HFF-Myc (cell line): ENCODE results near the gene NDUFAF8.

Experiments
- DNase-seq: peaks from one replicate; pipeline ENCODE4 v3.0.0-alpha.2; 2011; ENCODE audit warnings: low read depth; ENCODE audit errors: extremely low read depth
- H3K4me3 ChIP-seq: replicated peaks from 2 replicates; pipeline ENCODE4 v1.5.1; 2011; ENCODE audit warnings: low read depth, mild to moderate bottlenecking, control low read depth, low read length
- CTCF ChIP-seq: IDR thresholded peaks from 2 replicates; pipeline ENCODE4 v1.5.1; 2012; ENCODE audit warnings: mild to moderate bottlenecking, low read depth, low read length, control low read depth; ENCODE audit errors: missing control alignments

The NDUFAF8 gene

GRCh38 chr17:81245665-81246342 is 6.7 kb downstream of the NDUFAF8 start:
- no peak for TF ChIP-seq CTCF
- DNase-seq: no peak
- H3K4me3 ChIP-seq: no peak overlapping the region

DNA sequence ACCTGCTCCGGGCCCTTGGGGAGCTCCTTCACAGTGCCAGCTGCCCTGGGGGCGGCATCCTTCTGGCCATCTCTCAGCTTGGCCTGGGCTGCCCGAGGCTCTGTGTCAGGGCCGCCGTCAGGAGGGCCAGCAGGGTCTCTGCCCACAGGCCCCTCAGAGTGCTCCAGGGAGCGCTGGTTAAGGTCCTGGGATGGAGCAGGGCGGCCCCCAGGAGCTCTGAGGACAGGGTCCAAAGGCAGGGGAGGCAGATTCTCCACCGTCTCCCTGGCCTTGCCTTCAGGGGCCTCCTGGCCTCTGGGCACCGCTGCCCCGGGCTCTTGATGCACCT is 7.2 kb downstream of the NDUFAF8 start:
- no peak for DNase-seq
- H3K4me3 ChIP-seq: no peak overlapping the region
- no peak for TF ChIP-seq CTCF

DNA sequence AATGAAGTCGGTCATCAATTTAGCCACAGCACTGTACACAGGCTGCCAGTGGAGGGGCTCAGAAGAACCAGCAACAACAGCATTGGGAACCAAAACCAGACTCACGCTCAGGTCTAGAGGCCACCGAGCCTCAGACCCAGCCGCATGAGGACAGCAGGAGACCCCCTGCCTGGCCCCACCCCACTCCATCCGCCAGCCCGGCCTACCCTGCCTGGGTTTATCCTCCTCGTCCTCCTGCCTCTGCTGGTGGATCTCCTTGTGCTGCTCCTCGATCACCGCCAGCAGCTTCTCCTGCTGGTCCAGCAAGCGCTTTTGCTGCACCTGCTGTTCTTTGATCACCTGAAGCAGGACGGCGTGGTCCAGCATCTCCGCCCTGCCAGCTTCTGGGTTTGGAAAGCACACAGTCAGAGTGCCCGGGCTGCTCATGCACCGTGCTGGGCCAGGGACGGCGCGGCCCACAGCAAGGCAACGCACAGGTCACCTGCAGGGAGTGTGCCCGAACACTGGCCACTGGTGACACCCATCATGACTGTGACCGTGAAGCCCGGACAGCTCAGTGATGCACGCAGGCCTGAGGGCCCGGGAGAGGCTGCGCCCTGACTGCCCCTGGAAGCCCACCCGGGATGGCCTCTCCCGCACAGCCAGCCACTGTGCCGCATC is 7.7 kb downstream of the NDUFAF8 start:
- no peak overlapping the region for H3K4me3 ChIP-seq
- TF ChIP-seq CTCF: no peak
- DNase-seq: no peak

DNA sequence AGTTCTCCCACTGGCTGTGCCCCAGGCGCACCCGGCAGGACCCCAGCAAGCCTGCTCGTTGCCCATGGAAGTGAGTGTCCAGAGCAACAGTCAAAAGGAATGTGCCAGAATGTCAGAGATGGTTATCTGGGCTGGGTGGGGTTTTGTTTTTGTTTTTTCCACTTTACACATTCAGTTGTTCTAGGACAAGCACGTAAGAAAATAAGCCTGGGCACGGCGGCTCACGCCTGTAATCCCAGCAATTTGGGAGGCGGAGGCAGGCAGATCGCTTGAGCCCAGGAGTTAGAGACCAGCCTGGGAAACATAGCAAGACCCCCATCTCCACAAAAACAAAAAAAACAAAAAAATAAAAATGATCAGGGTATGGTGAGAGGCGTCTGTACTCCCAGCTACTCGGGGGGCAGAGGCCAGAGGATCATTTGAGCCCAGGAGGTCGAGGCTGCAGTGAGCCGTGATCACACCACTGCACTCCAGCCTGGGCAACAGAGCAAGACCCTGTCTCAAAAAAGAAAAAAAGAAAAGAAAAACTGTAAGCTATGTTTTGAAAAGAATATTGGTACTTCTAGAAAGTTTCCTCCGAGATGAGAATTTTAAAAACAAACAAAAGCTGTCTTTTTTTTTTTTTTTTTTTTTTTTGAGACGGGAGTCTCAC is 8.3 kb downstream of the NDUFAF8 start:
- TF ChIP-seq CTCF: no peak
- no peak overlapping the region for H3K4me3 ChIP-seq
- DNase-seq: no peak

DNA sequence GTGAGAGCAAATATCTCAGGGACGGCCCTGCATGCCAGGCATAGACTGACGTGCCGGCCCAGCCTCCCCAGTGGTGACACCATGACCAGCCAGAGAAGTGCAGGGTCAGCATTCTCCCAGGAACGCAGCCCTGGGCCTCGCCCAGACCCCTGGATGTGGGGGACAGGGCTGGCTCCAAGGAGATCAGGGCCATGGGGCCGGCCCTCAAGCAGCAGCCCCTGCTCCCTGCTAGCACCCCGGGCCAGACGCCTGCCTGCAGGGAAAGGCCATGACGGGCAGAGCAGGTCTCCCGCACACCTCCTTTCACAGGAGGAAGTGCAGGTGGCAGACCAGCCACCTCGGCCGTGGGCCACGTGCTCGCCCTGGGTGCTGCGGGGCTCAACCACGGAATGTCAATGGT is 9.5 kb downstream of the NDUFAF8 start:
- TF ChIP-seq CTCF: no peak
- no peak overlapping the region for H3K4me3 ChIP-seq
- no peak for DNase-seq

DNA sequence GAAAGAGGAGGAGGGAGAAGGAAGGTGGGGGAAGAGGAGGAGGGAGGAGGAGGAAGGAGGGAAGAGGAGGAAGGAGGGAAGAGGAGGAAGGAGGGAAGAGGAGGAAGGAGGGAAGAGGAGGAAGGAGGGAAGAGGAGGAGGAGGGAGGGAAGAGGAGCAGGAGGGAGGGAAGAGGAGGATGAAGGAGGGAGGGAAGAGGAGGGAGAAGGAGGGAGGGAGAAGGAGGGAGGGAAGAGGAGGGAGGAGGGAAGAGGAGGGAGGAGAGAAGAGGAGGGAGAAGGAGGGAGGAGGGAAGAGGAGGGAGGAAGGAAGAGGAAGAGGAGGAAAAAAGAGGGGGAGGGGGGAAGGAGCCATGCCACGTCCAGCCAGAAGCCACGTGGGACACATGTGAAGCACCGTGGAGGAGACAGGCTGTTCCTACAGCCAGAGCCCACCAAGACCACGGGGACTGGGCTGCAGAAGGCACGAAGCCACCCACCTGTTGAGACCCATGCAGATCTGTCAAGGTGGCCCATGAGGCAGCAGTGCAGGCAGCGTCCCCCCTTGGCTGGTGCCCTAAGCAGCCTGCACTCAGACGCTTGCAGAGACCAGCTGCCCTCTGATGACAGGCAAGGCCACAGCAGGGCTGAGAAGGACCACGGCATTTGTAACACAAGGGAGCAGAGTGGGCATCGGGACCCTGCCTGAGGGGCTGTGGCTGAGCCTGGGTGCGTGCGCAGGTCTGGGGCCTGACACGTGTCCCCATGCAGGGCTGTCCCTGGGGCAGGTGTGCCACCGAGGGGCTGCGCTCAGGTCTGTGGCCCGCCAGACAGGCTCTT is 10.3 kb downstream of the NDUFAF8 start:
- TF ChIP-seq CTCF: no peak
- H3K4me3 ChIP-seq: no peak overlapping the region
- DNase-seq: no peak
